SK-N-SH (cell line): ENCODE results near the gene MINDY2. TPM values are rescaled to one million over a fixed set of nuclear protein-coding genes. Genes with fewer than 3 reads are reported as not detected.

Experiments
- CTCF ChIA-PET: fragments of 300-600, 350-600 bp; formaldehyde crosslinking; extraction: SDS; loops from one replicate; lab custom pipeline; 2021; lab: Yijun Ruan, JAX
- POLR2A ChIA-PET: fragments of 350-600 bp; sonication (Branson Sonifier 250); formaldehyde crosslinking; extraction: SDS; loops from one replicate; lab custom pipeline; 2020; ENCODE audit warnings: antibody characterized with exemption, inconsistent platforms; lab: Yijun Ruan, JAX
- DNase-seq: peaks from one replicate; pipeline ENCODE4 v3.0.0; 2012
- H2AFZ ChIP-seq: fragments of 200-600 bp; sonication (generic); 2 replicates; pipeline ENCODE4 v1.8.1; 2016; ENCODE audit warnings: antibody characterized with exemption, mild to moderate bottlenecking, low read depth
- H3F3A ChIP-seq: fragments of 200-600 bp; sonication (generic); replicated peaks from 2 replicates; pipeline ENCODE3; 2016; ENCODE audit warnings: antibody characterized with exemption, mild to moderate bottlenecking; ENCODE audit not compliant: insufficient read depth
- H3K27ac ChIP-seq, 2 experiments: fragments of 200-500 bp in 1 of 2; fragments of 200-600 bp in 1 of 2; sonication (Bioruptor generic) in 1 of 2; sonication (generic), shearing (Covaris generic) in 1 of 2; 2 replicates each; pipeline versions ENCODE4 v1.5.1 to v1.6.1; 2014 to 2016; ENCODE audit warnings: low read depth in 2 of 2, inconsistent platforms in 1 of 2, low read length in 1 of 2, mild to moderate bottlenecking in 1 of 2, mixed read lengths in 1 of 2
- H3K27me3 ChIP-seq: fragments of 200-600 bp; sonication (generic), shearing (Covaris generic); 2 replicates; pipeline ENCODE4 v1.6.1; 2016; ENCODE audit warnings: mixed run types; ENCODE audit not compliant: insufficient read depth
- H3K36me3 ChIP-seq, 2 experiments: fragments of 200-500 bp in 1 of 2; fragments of 200-600 bp in 1 of 2; sonication (Bioruptor generic) in 1 of 2; sonication (generic) in 1 of 2; replicated peaks in 1 of 2; 2 replicates each; pipeline versions ENCODE3 to v1.5.1; 2014 to 2016; ENCODE audit warnings: low read length in 1 of 2, mild to moderate bottlenecking in 1 of 2; ENCODE audit not compliant: insufficient read depth in 2 of 2, control insufficient read depth in 1 of 2
- H3K4me1 ChIP-seq, 2 experiments: fragments of 200-500 bp in 1 of 2; fragments of 200-600 bp in 1 of 2; sonication (Bioruptor generic) in 1 of 2; sonication (generic), shearing (Covaris generic) in 1 of 2; 2 replicates each; pipeline versions ENCODE4 v1.5.1 to v1.6.1; 2014 to 2016; ENCODE audit warnings: low read depth in 1 of 2, low read length in 1 of 2, mixed run types in 1 of 2; ENCODE audit not compliant: insufficient read depth in 2 of 2, control insufficient read depth in 1 of 2
- H3K4me2 ChIP-seq: fragments of 200-600 bp; sonication (generic), shearing (Covaris generic); 2 replicates; pipeline ENCODE4 v1.6.1; 2017; ENCODE audit warnings: mixed run types
- H3K4me3 ChIP-seq, 2 experiments: fragments of 200-500 bp in 1 of 2; fragments of 200-600 bp in 1 of 2; sonication (Bioruptor generic) in 1 of 2; sonication (generic), shearing (Covaris generic) in 1 of 2; 2 replicates each; pipeline versions ENCODE4 v1.5.1 to v1.8.1; 2014 to 2016; ENCODE audit warnings: low read depth in 2 of 2, inconsistent platforms in 1 of 2, low read length in 1 of 2, mild to moderate bottlenecking in 1 of 2, mixed read lengths in 1 of 2, moderate library complexity in 1 of 2
- H3K79me2 ChIP-seq: fragments of 200-600 bp; sonication (generic); 2 replicates; pipeline ENCODE4 v1.8.1; 2017; ENCODE audit warnings: mild to moderate bottlenecking; ENCODE audit not compliant: insufficient read depth
- H3K9ac ChIP-seq: fragments of 200-600 bp; sonication (generic); 2 replicates; pipeline ENCODE4 v1.6.1; 2017; ENCODE audit warnings: mixed run types
- H3K9me2 ChIP-seq: fragments of 200-600 bp; sonication (generic); 2 replicates; pipeline ENCODE4 v1.6.1; 2017; ENCODE audit warnings: mixed run types
- H3K9me3 ChIP-seq: fragments of 200-600 bp; sonication (generic); 2 replicates; pipeline ENCODE4 v1.6.1; 2017; ENCODE audit warnings: mixed run types, mild to moderate bottlenecking, moderate library complexity
- H4K20me1 ChIP-seq: fragments of 200-600 bp; sonication (generic); 2 replicates; pipeline ENCODE4 v1.6.1; 2017; ENCODE audit warnings: mild to moderate bottlenecking, mixed run types; ENCODE audit not compliant: insufficient read depth
- EP300 ChIP-seq, 2 experiments: IDR thresholded peaks; 2 replicates each; pipeline versions ENCODE4 v1.4.0 to v1.6.1; 2012; ENCODE audit warnings: borderline replicate concordance in 1 of 2, low read depth in 1 of 2, low read length in 1 of 2
- EZH2phosphoT487 ChIP-seq: fragments of 200-600 bp; sonication (generic); IDR thresholded peaks from 2 replicates; pipeline ENCODE4 v1.6.1; 2017; ENCODE audit warnings: low read depth, mixed run types, mild to moderate bottlenecking, antibody characterized with exemption, moderate library complexity, borderline replicate concordance
- FOSL2 ChIP-seq: IDR thresholded peaks from 2 replicates; pipeline ENCODE4 v1.4.0; 2012; ENCODE audit warnings: low read depth, mild to moderate bottlenecking, moderate library complexity, borderline replicate concordance
- FOXJ3 ChIP-seq: sonication (generic); formaldehyde crosslinking; IDR thresholded peaks from 2 replicates; pipeline ENCODE4 v1.5.1; 2020; ENCODE audit warnings: mild to moderate bottlenecking, missing genetic modification reagents
- FOXM1 ChIP-seq: IDR thresholded peaks from 2 replicates; pipeline ENCODE4 v1.4.0; 2012; ENCODE audit warnings: low read depth, mild to moderate bottlenecking
- JUND ChIP-seq: IDR thresholded peaks from 2 replicates; pipeline ENCODE4 v1.4.0; 2012
- MEF2A ChIP-seq: IDR thresholded peaks from 2 replicates; pipeline ENCODE4 v1.4.0; 2012; ENCODE audit warnings: low read depth, borderline replicate concordance
- NFIC ChIP-seq: IDR thresholded peaks from 2 replicates; pipeline ENCODE4 v1.4.0; 2012; ENCODE audit warnings: borderline replicate concordance
- RCOR1 ChIP-seq: fragments of 150-350 bp; IDR thresholded peaks from 2 replicates; pipeline ENCODE4 v1.6.1; 2017; ENCODE audit warnings: antibody characterized with exemption, low read length
- RFX5 ChIP-seq: IDR thresholded peaks from 2 replicates; pipeline ENCODE4 v1.6.1; 2012; ENCODE audit warnings: mild to moderate bottlenecking, improper control_type of control experiment, low read length
- RXRA ChIP-seq: IDR thresholded peaks from 2 replicates; pipeline ENCODE4 v1.4.0; 2012; ENCODE audit warnings: low read depth, mild to moderate bottlenecking, borderline replicate concordance
- SIN3A ChIP-seq: IDR thresholded peaks from 2 replicates; pipeline ENCODE4 v1.6.1; 2012; ENCODE audit warnings: low read depth, mild to moderate bottlenecking, low read length, moderate library complexity, borderline replicate concordance
- TCF12 ChIP-seq: IDR thresholded peaks from 2 replicates; pipeline ENCODE4 v1.4.0; 2012
- TEAD4 ChIP-seq: IDR thresholded peaks from 2 replicates; pipeline ENCODE4 v1.4.0; 2012; ENCODE audit warnings: mild to moderate bottlenecking, borderline replicate concordance; ENCODE audit not compliant: insufficient read depth
- WGBS: methylation state at CpG from one replicate; pipeline ENCODE4 v1.1.6; 2017; ENCODE audit warnings: low lambda C conversion rate; 5-methylcytosine and 5-hydroxymethylcytosine counted together
- polyA plus RNA-seq, 3 experiments: library from polyadenylated mRNA; depleted of rRNA; stranded (reverse); fragments of >200 nt; gene quantifications; 2 replicates each; pipeline ENCODE4 v1.2.3, GENCODE V29; 2012
- TF ChIP-seq, protein P1 (sequence below): IDR thresholded peaks from 2 replicates; pipeline ENCODE4 v1.4.0; 2012; ENCODE audit warnings: low read depth, borderline replicate concordance
- TF ChIP-seq, protein P2 (sequence below): fragments of 150-350 bp; IDR thresholded peaks from 2 replicates; pipeline ENCODE4 v1.6.1; 2016; ENCODE audit warnings: mild to moderate bottlenecking, low read depth, low read length

Gene MINDY2
- polyA plus RNA-seq, 1 of the 3 experiments (the other 2 are of a cell fraction): 1.0 TPM

DNA sequence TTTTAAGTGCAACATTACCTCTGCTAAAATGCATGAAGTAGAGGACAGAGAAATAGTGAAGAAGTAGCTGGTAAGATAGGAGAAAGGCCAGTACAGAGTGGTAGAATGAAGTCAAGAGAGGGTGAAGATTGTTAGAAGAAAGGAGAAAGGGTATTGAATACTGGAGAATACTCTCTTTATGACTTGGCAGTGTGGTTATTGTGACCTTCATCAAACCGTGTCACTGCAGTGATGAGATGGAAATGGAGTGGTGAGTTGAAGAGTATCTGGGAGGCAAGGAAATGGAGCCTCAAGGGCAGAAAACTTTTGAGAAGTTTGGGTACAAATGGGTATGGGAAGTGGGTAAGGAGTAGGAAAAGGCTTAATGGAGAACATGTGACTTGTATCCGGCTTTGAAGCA lies 24.7 kb downstream of the MINDY2 start:
- Histone ChIP-seq H3K9ac (no peak overlapping the region), H3F3A (no peaks in the 10 kb centered on the region), H4K20me1 (no peaks in the 10 kb centered on the region), H3K36me3 (no peaks in the 10 kb centered on the region), H2AFZ (no peak overlapping the region), H3K9me2 (no peaks in the 10 kb centered on the region), H3K4me3 (no peak overlapping the region), H3K79me2 (no peaks in the 10 kb centered on the region), H3K4me1 (no peaks in the 10 kb centered on the region), H3K27me3 (no peaks in the 10 kb centered on the region), H3K9me3 (no peaks in the 10 kb centered on the region), H3K4me2 (no peak overlapping the region), H3K27ac (no peak overlapping the region)
- 91% methylated on average over 2 of the region's 2 CpGs for WGBS
- DNase-seq: no peak
- POLR2A ChIA-PET: no interaction called here
- TF ChIP-seq MEF2A (no peak), RCOR1 (no peak), FOSL2 (no peak), FOXM1 (no peak), RFX5 (no peak), EZH2phosphoT487 (no peak), TCF12 (no peak)
- TF ChIP-seq, protein P1, sequence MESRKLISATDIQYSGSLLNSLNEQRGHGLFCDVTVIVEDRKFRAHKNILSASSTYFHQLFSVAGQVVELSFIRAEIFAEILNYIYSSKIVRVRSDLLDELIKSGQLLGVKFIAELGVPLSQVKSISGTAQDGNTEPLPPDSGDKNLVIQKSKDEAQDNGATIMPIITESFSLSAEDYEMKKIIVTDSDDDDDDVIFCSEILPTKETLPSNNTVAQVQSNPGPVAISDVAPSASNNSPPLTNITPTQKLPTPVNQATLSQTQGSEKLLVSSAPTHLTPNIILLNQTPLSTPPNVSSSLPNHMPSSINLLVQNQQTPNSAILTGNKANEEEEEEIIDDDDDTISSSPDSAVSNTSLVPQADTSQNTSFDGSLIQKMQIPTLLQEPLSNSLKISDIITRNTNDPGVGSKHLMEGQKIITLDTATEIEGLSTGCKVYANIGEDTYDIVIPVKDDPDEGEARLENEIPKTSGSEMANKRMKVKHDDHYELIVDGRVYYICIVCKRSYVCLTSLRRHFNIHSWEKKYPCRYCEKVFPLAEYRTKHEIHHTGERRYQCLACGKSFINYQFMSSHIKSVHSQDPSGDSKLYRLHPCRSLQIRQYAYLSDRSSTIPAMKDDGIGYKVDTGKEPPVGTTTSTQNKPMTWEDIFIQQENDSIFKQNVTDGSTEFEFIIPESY: no peak
- TF ChIP-seq, protein P2, sequence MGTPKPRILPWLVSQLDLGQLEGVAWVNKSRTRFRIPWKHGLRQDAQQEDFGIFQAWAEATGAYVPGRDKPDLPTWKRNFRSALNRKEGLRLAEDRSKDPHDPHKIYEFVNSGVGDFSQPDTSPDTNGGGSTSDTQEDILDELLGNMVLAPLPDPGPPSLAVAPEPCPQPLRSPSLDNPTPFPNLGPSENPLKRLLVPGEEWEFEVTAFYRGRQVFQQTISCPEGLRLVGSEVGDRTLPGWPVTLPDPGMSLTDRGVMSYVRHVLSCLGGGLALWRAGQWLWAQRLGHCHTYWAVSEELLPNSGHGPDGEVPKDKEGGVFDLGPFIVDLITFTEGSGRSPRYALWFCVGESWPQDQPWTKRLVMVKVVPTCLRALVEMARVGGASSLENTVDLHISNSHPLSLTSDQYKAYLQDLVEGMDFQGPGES: no peak
- CTCF ChIA-PET: interaction anchor here (0.6 kb wide), 1 partner anchor 354 kb away, joined by 3 read pairs; no protein-coding TSS in a partner anchor

DNA sequence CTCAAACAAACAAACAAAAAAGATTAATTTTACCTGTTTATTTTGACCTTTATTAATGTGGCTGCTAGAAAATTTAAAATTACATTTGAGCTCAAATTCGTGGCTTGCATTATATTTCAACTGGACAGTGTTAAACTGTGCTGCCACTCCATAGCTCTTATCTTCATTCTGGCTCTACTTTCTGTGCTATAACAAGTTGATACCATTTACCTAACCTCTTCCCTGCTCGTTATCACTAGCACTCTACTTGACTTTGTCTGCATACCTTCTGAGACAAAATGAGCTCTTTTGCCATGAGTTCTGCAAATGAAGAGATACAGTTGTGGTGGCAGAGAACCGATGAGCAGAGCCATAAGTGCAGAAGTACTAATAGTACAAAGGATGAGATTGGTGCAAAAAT lies 26.4 kb downstream of the MINDY2 start:
- H3K4me3 ChIP-seq: no peak overlapping the region
- peaks cover 0 to 2% of the 10 kb centered on the region in 2 experiments for H3K36me3 ChIP-seq
- ChIA-PET CTCF (interaction anchor here (0.7 to 1.2 kb wide), 2 partner anchors 20 to 31 kb away, joined by 3 read pairs; no protein-coding TSS in a partner anchor), POLR2A (no interaction called here)
- no peaks in the 10 kb centered on the region for H3K4me1 ChIP-seq
- H3K79me2 ChIP-seq: no peaks in the 10 kb centered on the region
- H3F3A ChIP-seq: no peaks in the 10 kb centered on the region
- no peaks in the 10 kb centered on the region for H3K9me2 ChIP-seq
- WGBS: 83% methylated on average over 3 of the region's 3 CpGs
- H3K27ac ChIP-seq: no peak overlapping the region
- H3K4me2 ChIP-seq: no peak overlapping the region
- no peak for TF ChIP-seq FOXJ3 (CRISPR knock-in tag)
- no peak for TF ChIP-seq SIN3A
- TF ChIP-seq FOSL2: no peak
- no peak for TF ChIP-seq TEAD4
- TF ChIP-seq JUND: no peak
- TF ChIP-seq NFIC: no peak
- no peak for TF ChIP-seq RFX5
- TF ChIP-seq RXRA: no peak
- TF ChIP-seq EZH2phosphoT487: no peak
- no peak for TF ChIP-seq EP300 (IDR thresholded peaks at IDR 0.05; ENCODE audit: borderline replicate concordance in 1 of 2, low read depth in 1 of 2, low read length in 1 of 2)
- H3K9ac ChIP-seq: no peak overlapping the region
- no peaks in the 10 kb centered on the region for H3K9me3 ChIP-seq
- no peak for DNase-seq
- no peaks in the 10 kb centered on the region for H3K27me3 ChIP-seq
- no peaks in the 10 kb centered on the region for H4K20me1 ChIP-seq
- H2AFZ ChIP-seq: no peak overlapping the region
